ENCODE results near the gene FOSL1.
A peak's percentile ranks its signal among the peaks of the same experiment; 100 is the strongest.

GRCh38 chr11:65919573-65920371 is 19.6 kb upstream of the FOSL1 start:
- TF ChIP-seq CTCF (IDR thresholded peaks at IDR 0.05) (no peak), CREM (CRISPR knock-in tag; IDR thresholded peaks at IDR 0.05) (no peak), FOXJ3 (CRISPR knock-in tag; IDR thresholded peaks at IDR 0.05; ENCODE audit: borderline replicate concordance) (no peak), NFE2L1 (CRISPR knock-in tag; IDR thresholded peaks at IDR 0.05) (no peak), E2F1 (CRISPR knock-in tag; IDR thresholded peaks at IDR 0.05) (no peak), ATF3 (CRISPR knock-in tag; conservative IDR thresholded peaks at IDR 0.05) (no peak), ESRRA (CRISPR knock-in tag; IDR thresholded peaks at IDR 0.05; ENCODE audit: borderline replicate concordance) (no peak), USF2 (CRISPR knock-in tag; IDR thresholded peaks at IDR 0.05) (no peak), FOXP4 (CRISPR knock-in tag; IDR thresholded peaks at IDR 0.05) (peak; percentile 15; the same call in 1 of the 2 replicates), ATF6 (CRISPR knock-in tag; IDR thresholded peaks at IDR 0.05) (no peak), SMAD3 (CRISPR knock-in tag; IDR thresholded peaks at IDR 0.05; ENCODE audit: borderline replicate concordance) (no peak), ETV6 (CRISPR knock-in tag; IDR thresholded peaks at IDR 0.05) (no peak; the same call in 1 of the 2 replicates)
